Left cardiac atrium (tissue), 4 donors: ENCODE results near the gene ERVW-1. TPM values are rescaled to one million over a fixed set of nuclear protein-coding genes. Genes with fewer than 3 reads are reported as not detected.
A peak's percentile ranks its signal among the peaks of the same experiment; 100 is the strongest.
"Not testable (repeated sequence)": the region's sequence is repeated elsewhere in the genome, so short reads cannot be mapped to it uniquely, and the experiment has no call there.

ENCODE experiments used
- ATAC-seq, 2 donors: fragments of 200-7000 bp; cut with Tn5 transposase; one replicate each; pipeline ENCODE4 v1.9.1; 2020; ENCODE audit warnings: mild to moderate bottlenecking in 2 of 2, moderate library complexity in 2 of 2
- DNase-seq: peaks from one replicate; pipeline ENCODE4 v3.0.0-alpha.2; 2020
- intact Hi-C, 2 donors: fragments of 100-400 bp; cut with DNase I; formaldehyde crosslinking; loops; one replicate each; pipeline versions ENCODE4 v1.14.1 to v1.15.1; 2022 to 2023
- total RNA-seq, 2 donors: library from RNA; stranded (reverse); fragmentation: NEBNext Ultra II Directional; extraction: Animal tissue kit (Norgen Biotek cat#: 25700); gene quantifications; one replicate each; pipeline ENCODE4 v1.2.1, GENCODE V29; 2021
- donor health status: DM: no; HTN: yes; CAD: no.
- donor health status: DM: no; HTN: yes; CAD: no; lungs with severe emphysema.
- donor health status: DM: yes; HTN: yes; CAD: no.
- donor health status: Dilated cardiomyopathy.

Gene ERVW-1
- total RNA-seq, 2 donors from 2014 or later, result not detected

- intact Hi-C loops, DNase-seq, ATAC-seq: not testable (repeated sequence)
Measured at GRCh38 chr7:92475851-92476590, 1.7 kb downstream of the ERVW-1 start.

GRCh38 chr7:92475261-92475770, 2.4 kb downstream of the ERVW-1 start:
- ATAC-seq, DNase-seq, intact Hi-C loops: not testable (repeated sequence)

GRCh38 chr7:92473989-92474388, 3.8 kb downstream of the ERVW-1 start:
- intact Hi-C loops, ATAC-seq, DNase-seq: not testable (repeated sequence)

GRCh38 chr7:92468589-92468988, 9.2 kb downstream of the ERVW-1 start:
- ATAC-seq, intact Hi-C loops, DNase-seq: not testable (repeated sequence)

GRCh38 chr7:92466682-92467081, 11.1 kb downstream of the ERVW-1 start:
- ATAC-seq (no peak), DNase-seq (no peak)
- intact Hi-C loops, result no loop called here

- DNase-seq, result no peak
- intact Hi-C loops, result no loop called here
- ATAC-seq, result no peak
Measured at GRCh38 chr7:92464515-92464914, 13.2 kb downstream of the ERVW-1 start.

- intact Hi-C loops, result no loop called here
- DNase-seq (no peak), ATAC-seq (no peak)
Measured at GRCh38 chr7:92462560-92462959, 15.2 kb downstream of the ERVW-1 start.

- intact Hi-C loops, result no loop called here
Measured at GRCh38 chr7:92461027-92462003, 16.4 kb downstream of the ERVW-1 start.

GRCh38 chr7:92460510-92460909, 17.2 kb downstream of the ERVW-1 start:
- DNase-seq (no peak), ATAC-seq (no peak)
- intact Hi-C loops, result no loop called here

More at GRCh38 chr7:92461027-92462003, 16.4 kb downstream of the ERVW-1 start:
- DNase-seq (peak; percentile 24), ATAC-seq (peak; percentile 47 to 55)

GRCh38 chr7:92460109-92460508, 17.6 kb downstream of the ERVW-1 start:
- no peak for ATAC-seq
- intact Hi-C loops, result no loop called here
- DNase-seq, result no peak

GRCh38 chr7:92456236-92456635, 21.5 kb downstream of the ERVW-1 start:
- DNase-seq, result no peak
- intact Hi-C loops, result no loop called here
- ATAC-seq, result no peak

- DNase-seq (no peak), ATAC-seq (no peak)
- intact Hi-C loops, result no loop called here
Measured at GRCh38 chr7:92451645-92452044, 26.1 kb downstream of the ERVW-1 start.

GRCh38 chr7:92448205-92448747, 29.5 kb downstream of the ERVW-1 start:
- ATAC-seq, result peak; percentile 28 to 65
- peak; percentile 56 for DNase-seq
- intact Hi-C loops, result loop anchor here in 1 of 2 donors (10.0 kb wide), 2 partner anchors 203 to 573 kb away; partner anchors contain the start of genes ANKIB1 and KRIT1

- ATAC-seq, result peak; percentile 99
- DNase-seq, result peak; percentile 94
- intact Hi-C loops, result loop anchor here in 1 of 2 donors (2.0 to 10.0 kb wide), 3 partner anchors 203 to 573 kb away; partner anchors contain the start of genes ANKIB1, KRIT1 and LRRD1
Measured at GRCh38 chr7:92447345-92448204, 30.2 kb downstream of the ERVW-1 start, which contains the start of gene GATAD1. GATAD1 (plus strand) TSS chr7:92447482; CDS start chr7:92447730, 248 bp downstream.

GRCh38 chr7:92446869-92447344, 30.8 kb downstream of the ERVW-1 start:
- intact Hi-C loops, result loop anchor here in 1 of 2 donors (2.0 to 10.0 kb wide), 3 partner anchors 202 to 572 kb away; partner anchors contain the start of genes ANKIB1, KRIT1 and LRRD1
- ATAC-seq, result no peak

GRCh38 chr7:92442720-92443119, 35.0 kb downstream of the ERVW-1 start:
- not testable (repeated sequence) for DNase-seq, ATAC-seq
- intact Hi-C loops, result loop anchor here in 1 of 2 donors (10.0 kb wide), 2 partner anchors 198 to 568 kb away; partner anchors contain the start of genes ANKIB1 and KRIT1

More at GRCh38 chr7:92446869-92447344, 30.8 kb downstream of the ERVW-1 start:
- DNase-seq, result peak; percentile 20

GRCh38 chr7:92437956-92438491, 39.7 kb downstream of the ERVW-1 start:
- DNase-seq (no peak), ATAC-seq (no peak)
- intact Hi-C loops, result no loop called here
